ENCODE data around the gene CEMIP2.

DNA sequence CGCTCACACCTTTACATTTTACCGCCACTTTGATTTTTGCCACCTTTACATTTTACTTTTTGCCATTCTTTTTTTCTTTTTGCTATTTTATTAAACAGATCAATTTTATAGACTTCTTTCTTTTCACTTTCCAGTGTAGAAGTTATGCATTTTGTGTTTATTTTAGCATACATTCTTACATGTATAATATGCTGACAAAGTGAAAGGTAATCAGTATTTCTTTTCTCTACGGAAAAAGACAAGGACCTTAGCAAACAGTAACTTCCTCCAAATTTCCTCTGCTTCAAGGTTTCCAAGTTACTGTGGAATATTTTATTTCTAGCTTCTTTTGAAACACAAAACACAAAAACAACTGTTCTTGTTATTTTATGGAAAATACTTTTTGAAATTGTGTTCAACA is 97.0 kb downstream of the CEMIP2 start:
- TF ChIP-seq POLR2A (IDR thresholded peaks at IDR 0.05; ENCODE audit: low read depth, low read length) = no peak
- no peak for TF ChIP-seq TAF1 (IDR thresholded peaks at IDR 0.05; ENCODE audit: low read depth, low read length)
- TF ChIP-seq POLR2AphosphoS5 (IDR thresholded peaks at IDR 0.05; ENCODE audit: low read depth, low read length) = no peak
- TF ChIP-seq SPI1 (IDR thresholded peaks at IDR 0.05; ENCODE audit: low read depth, low read length) = no peak
- no peak for TF ChIP-seq POU2F2 (IDR thresholded peaks at IDR 0.05; ENCODE audit: low read depth, low read length)
